ENCODE measurements around the gene ZNF787. TPM values are rescaled to one million over a fixed set of nuclear protein-coding genes. Genes with fewer than 3 reads are reported as not detected.

ZNF787 gene
- total and polyA plus RNA-seq, 2 of the 8 experiments (the other 6 are each of a cell fraction or from before 2014, with no cell fraction given) = 19.7 to 56.0 TPM

DNA sequence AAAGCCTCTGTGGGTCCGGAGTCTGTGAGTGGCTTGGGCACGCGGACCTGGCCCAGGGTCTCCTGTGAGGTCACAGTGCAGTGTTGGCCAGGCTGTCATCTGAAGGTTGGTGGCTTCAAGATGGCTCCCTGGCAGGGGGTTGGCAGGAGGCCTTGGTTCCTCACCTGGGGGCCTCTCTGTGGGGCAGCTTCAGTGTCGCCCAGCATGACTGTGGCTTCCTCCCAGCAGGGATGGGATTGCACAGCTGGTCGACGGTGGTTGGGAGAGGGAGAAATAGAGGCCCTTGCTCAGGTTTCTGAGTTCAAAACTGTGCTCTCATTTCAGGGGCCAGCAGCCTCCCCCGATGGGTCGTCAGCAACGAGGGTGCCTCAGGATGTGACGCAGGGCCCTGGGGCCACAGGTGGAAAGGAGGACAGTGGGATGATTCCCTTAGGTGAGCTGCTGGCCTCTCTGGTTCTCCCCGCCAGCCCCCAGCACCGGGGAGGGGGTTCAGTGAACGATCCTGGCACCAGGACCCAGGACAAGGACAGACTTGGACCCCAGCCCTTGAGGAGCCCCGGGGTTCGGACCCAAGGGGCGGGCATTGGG is 37.2 kb upstream of the ZNF787 start:
- CTCF ChIA-PET (ENCODE audit: partially characterized antibody) = interaction anchor here (0.6 to 7.9 kb wide), 9 partner anchors 10 to 175 kb away, joined by 3 to 137 read pairs (median 3); partner anchors contain the start of gene GALP
- H2AFZ ChIP-seq (ENCODE audit: low read length) = no peak overlapping the region
- no peak for FAIRE-seq
- no peak overlapping the region for H3K4me3 ChIP-seq (ENCODE audit: extremely low read depth in 1 of 4, insufficient read depth in 2 of 4, low read depth in 3 of 4, low read length in 4 of 4)
- no peaks in the 10 kb centered on the region for H3K27me3 ChIP-seq (replicated peaks in 1 of 4; ENCODE audit: control insufficient read depth in 3 of 4, extremely low read depth in 1 of 4, insufficient read depth in 3 of 4, low read length in 3 of 4)
- no peak overlapping the region for H3K18ac ChIP-seq (ENCODE audit: extremely low read depth, low read length)
- H3K79me1 ChIP-seq (ENCODE audit: low read depth, low read length) = peaks cover 4% of the 10 kb centered on the region
- H3K23ac ChIP-seq (ENCODE audit: insufficient read length) = no peak overlapping the region
- H3K14ac ChIP-seq (ENCODE audit: insufficient read length) = no peak overlapping the region
- H3K9ac ChIP-seq (replicated peaks in 1 of 4; ENCODE audit: extremely low read depth in 1 of 4, low read depth in 3 of 4, low read length in 3 of 4) = no peak overlapping the region
- no peak overlapping the region for H2BK12ac ChIP-seq (ENCODE audit: low read depth, low read length)
- POLR2A ChIA-PET (ENCODE audit: partially characterized antibody) = interaction anchor here (1.0 to 1.2 kb wide), 3 partner anchors 9 to 45 kb away, joined by 3 read pairs; partner anchors contain the start of gene ZNF444
- no peak overlapping the region for H3K56ac ChIP-seq (replicated peaks; ENCODE audit: insufficient read length, low read depth, low read length)
- H3K27ac ChIP-seq (ENCODE audit: low read depth, low read length) = no peak overlapping the region
- H3K9me3 ChIP-seq (ENCODE audit: insufficient read depth in 2 of 2, low read depth in 1 of 2, low read length in 1 of 2) = no peaks in the 10 kb centered on the region
- no peak for DNase-seq (ENCODE audit: low read depth in 1 of 2, low spot score in 2 of 2)
- H2AK5ac ChIP-seq (ENCODE audit: low read depth, low read length) = no peak overlapping the region
- H2BK20ac ChIP-seq (ENCODE audit: low read length) = no peak overlapping the region
- H4K91ac ChIP-seq (replicated peaks; ENCODE audit: insufficient read length, low read length) = no peak overlapping the region
- H3K23me2 ChIP-seq (ENCODE audit: low read depth, low read length) = peaks cover 7% of the 10 kb centered on the region; the same call in 1 of the 2 replicates
- no peaks in the 10 kb centered on the region for H3K79me2 ChIP-seq (ENCODE audit: control insufficient read depth in 1 of 2, insufficient read depth in 2 of 2, low read length in 2 of 2)
- H3K4ac ChIP-seq (replicated peaks; ENCODE audit: insufficient read length, low read depth, low read length) = no peak overlapping the region
- no peak overlapping the region for H2BK15ac ChIP-seq (ENCODE audit: low read length)
- no peak overlapping the region for H2BK120ac ChIP-seq (replicated peaks; ENCODE audit: low read depth, low read length)
- peaks cover 2 to 6% (median 4%) of the 10 kb centered on the region in 4 experiments for H3K4me1 ChIP-seq (replicated peaks in 1 of 4; ENCODE audit: control insufficient read depth in 3 of 4, insufficient read depth in 4 of 4, low read length in 3 of 4)
- peaks cover 0 to 9% of the 10 kb centered on the region in 2 experiments for H4K20me1 ChIP-seq (replicated peaks in 1 of 2; ENCODE audit: control insufficient read depth in 1 of 2, insufficient read depth in 2 of 2, low read length in 2 of 2)
- no peak overlapping the region for H3K4me2 ChIP-seq (ENCODE audit: insufficient read depth in 1 of 2, low read depth in 2 of 2, low read length in 2 of 2)
- no peak overlapping the region for H4K5ac ChIP-seq (ENCODE audit: insufficient read length, low read depth, low read length)
- H2BK5ac ChIP-seq (ENCODE audit: low read depth, low read length) = no peak overlapping the region
- peaks cover 3 to 23% (median 12%) of the 10 kb centered on the region in 4 experiments; a peak in 6 of 8 replicates for H3K36me3 ChIP-seq (ENCODE audit: control insufficient read depth in 2 of 4, insufficient read depth in 4 of 4, low read length in 3 of 4)
- H4K8ac ChIP-seq (ENCODE audit: extremely low read depth, insufficient read depth, low read length) = no peak overlapping the region; the same call in 1 of the 2 replicates
- WGBS, 2 experiments (ENCODE audit: extremely low coverage in 1 of 2, insufficient coverage in 1 of 2, insufficient read length in 1 of 2, insufficient replicate concordance in 2 of 2, low coverage in 1 of 2, low lambda C conversion rate in 2 of 2, missing lambda C conversion rate in 1 of 2) = 94% methylated on average over 16 of the region's 16 CpGs; no CpG with 5 or more reads in 1 of the 2 experiments
- TF ChIP-seq CHD1 (IDR thresholded peaks at IDR 0.05; ENCODE audit: low read depth, low read length) (no peak), SP1 (IDR thresholded peaks at IDR 0.05; ENCODE audit: low read depth, low read length) (no peak), SIN3A (conservative IDR thresholded peaks at IDR 0.05 in 1 of 2, IDR thresholded peaks at IDR 0.05 in 1 of 2; ENCODE audit: low read depth in 1 of 2, low read length in 2 of 2) (no peak), ASH2L (IDR thresholded peaks at IDR 0.05; ENCODE audit: low read length) (no peak), YY1 (IDR thresholded peaks at IDR 0.05; ENCODE audit: low read depth, low read length) (no peak), CTCF (IDR thresholded peaks at IDR 0.05; ENCODE audit: control extremely low read depth in 1 of 3, insufficient read depth in 1 of 3, low read depth in 1 of 3, low read length in 3 of 3) (no peak), KDM1A (IDR thresholded peaks at IDR 0.05; ENCODE audit: borderline replicate concordance, low read length) (no peak), GABPA (IDR thresholded peaks at IDR 0.05; ENCODE audit: borderline replicate concordance, insufficient read depth, low read length) (no peak), GTF2F1 (IDR thresholded peaks at IDR 0.05; ENCODE audit: borderline replicate concordance, low read depth, low read length) (no peak), CHD2 (IDR thresholded peaks at IDR 0.05; ENCODE audit: low read length) (no peak), SP4 (IDR thresholded peaks at IDR 0.05; ENCODE audit: low read length) (no peak)

Measured in H1 (cell line).